A549 treated with GW870086 at 1 μM for 4 hours (cell line): ENCODE results near the gene DCAF15. TPM values are rescaled to one million over a fixed set of nuclear protein-coding genes. Genes with fewer than 3 reads are reported as not detected.

Source experiments
- total RNA-seq: library from RNA; stranded (reverse); fragments of 200-300 nt; extraction: Qiagen RNA extraction; gene quantifications from 5 replicates; pipeline ENCODE4 v1.2.3, GENCODE V29; 2022; ENCODE audit warnings: low read depth

DCAF15 gene
- 15.8 to 21.1 TPM (median 20.0 TPM) in 5 replicates for total RNA-seq

DNA sequence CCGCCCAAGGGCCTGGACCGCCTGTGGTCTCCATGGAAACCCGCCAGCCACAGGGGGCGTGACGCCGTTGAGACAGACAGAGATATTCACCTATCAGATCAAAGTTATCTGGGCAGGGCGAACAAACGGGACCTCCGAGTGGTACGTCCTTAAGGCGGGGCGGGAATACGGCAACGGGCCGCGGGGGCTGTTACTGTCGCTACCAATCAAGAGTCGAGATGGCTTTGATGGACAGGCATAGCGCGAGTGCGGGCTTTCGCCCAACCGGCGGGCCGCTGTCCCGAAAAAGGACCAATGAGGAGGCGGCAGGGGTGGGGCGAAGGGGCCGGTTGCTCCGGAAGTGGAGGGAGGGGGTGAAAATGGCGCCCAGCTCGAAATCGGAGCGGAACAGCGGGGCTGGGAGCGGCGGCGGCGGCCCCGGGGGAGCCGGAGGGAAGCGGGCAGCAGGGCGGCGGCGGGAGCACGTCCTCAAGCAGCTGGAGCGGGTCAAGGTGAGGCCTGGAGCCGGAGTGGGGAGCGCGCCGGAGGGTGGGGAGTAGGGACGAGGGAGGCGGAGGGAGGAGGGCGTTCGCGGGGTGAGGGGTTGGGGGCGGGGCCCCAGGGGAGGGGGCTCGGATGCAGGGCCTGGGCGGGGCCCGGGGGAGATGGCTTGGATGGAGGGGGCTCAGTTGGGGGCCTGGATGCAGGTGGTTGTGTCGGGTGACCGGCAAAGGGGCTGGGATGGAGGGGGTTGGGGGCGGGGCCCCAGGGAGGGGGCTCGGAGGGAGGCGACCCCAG is at the start of gene DCAF15:
DCAF15 (plus strand) TSS at position 356 of the 777 bp plus-strand sequence; CDS start at position 360, 4 bp downstream.

GRCh38 chr19:13905634-13906520 is 46.4 kb upstream of the DCAF15 start, which contains the start of the genes BRME1 and CC2D1A:
Gene BRME1, minus strand, starts transcription at chr19:13906117. Its CDS starts 1,225 bp downstream, at chr19:13904892.
Gene CC2D1A, plus strand, starts transcription at chr19:13906201. Its CDS starts 241 bp downstream, at chr19:13906442.

DNA sequence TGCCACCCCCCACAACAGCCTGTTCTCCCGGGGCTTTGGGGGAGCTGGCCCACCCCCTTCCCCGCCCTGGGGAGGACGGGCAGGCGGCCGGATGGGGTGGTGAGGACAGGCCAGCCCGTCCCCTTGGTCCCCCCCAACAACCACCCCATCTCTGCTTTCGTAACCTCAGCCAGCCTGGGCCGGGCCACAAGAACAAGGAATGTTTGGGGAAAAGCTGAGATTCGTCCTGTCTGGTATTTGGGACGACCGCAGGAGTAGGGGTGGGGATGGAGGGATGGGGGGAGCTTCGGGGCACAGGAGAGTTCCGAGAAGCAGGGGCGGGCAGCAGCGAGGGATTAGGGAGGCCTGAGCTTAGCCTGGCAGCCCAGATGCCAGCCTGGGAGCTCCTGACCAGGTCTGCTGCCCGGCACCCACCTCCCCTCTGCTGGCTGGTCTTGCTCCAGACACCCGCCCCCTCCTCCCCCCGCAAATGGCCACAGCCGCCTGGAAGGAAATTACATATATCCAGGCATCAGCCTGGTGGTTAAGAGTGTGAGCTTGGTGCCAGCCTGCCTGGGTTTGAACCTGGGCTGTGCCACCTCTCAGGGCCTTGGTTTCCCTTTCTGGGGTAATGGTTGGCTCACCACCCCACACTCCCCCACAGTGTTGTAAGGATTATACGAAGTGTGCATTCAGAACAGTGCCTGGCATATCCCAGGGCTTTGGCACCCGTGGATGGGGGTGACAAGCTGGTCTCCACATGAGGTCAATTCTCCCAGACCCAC is 13.8 kb upstream of the DCAF15 start, which contains the start of gene PODNL1:
PODNL1 (minus strand) TSS at position 117 of the 764 bp plus-strand sequence. CDS start 236 bp downstream, outside the sequence.

GRCh38 chr19:14006085-14006765 is 53.9 kb downstream of the DCAF15 start, which contains the start of gene RFX1:
Gene RFX1, minus strand, starts transcription at chr19:14006320. Its CDS starts 12,477 bp downstream, at chr19:13993843.

Other genes starting within 250 kb of the DCAF15 start
- gene MRI1, start 188.0 kb upstream of the DCAF15 start, total RNA-seq, result 9.3 to 13.9 TPM (median 12.6 TPM) in 5 replicates
- gene C19orf53, start 178.1 kb upstream of the DCAF15 start, total RNA-seq, result 141 to 229 TPM (median 199 TPM) in 5 replicates
- 2.7 to 4.5 TPM (median 4.0 TPM) in 5 replicates for gene ZSWIM4, start 157.1 kb upstream of the DCAF15 start, total RNA-seq
- gene NANOS3, start 75.4 kb upstream of the DCAF15 start, total RNA-seq, result 2.0 to 3.6 TPM (median 3.1 TPM) in 5 replicates
- 0.17 to 1.0 TPM (median 0.32 TPM) in 4 of 5 replicates, not detected in the other for gene BRME1, start 46.4 kb upstream of the DCAF15 start, total RNA-seq
- gene CC2D1A, start 46.3 kb upstream of the DCAF15 start, total RNA-seq, result 7.9 to 10.0 TPM (median 9.3 TPM) in 5 replicates
- 0.71 to 1.5 TPM (median 1.4 TPM) in 5 replicates for gene PODNL1, start 14.1 kb upstream of the DCAF15 start, total RNA-seq
- gene RFX1, start 53.8 kb downstream of the DCAF15 start, total RNA-seq, result 4.2 to 6.1 TPM (median 5.1 TPM) in 5 replicates
- gene RLN3, start 75.6 kb downstream of the DCAF15 start, total RNA-seq, result not detected in 5 replicates
- gene IL27RA, start 79.3 kb downstream of the DCAF15 start, total RNA-seq, result 8.3 to 10.3 TPM (median 9.6 TPM) in 5 replicates
- gene PALM3, start 109.6 kb downstream of the DCAF15 start, total RNA-seq, result 1.7 to 3.1 TPM (median 1.8 TPM) in 5 replicates
- gene MISP3, start 120.3 kb downstream of the DCAF15 start, total RNA-seq, result 2.3 to 4.2 TPM (median 3.9 TPM) in 5 replicates
- gene C19orf67, start 133.3 kb downstream of the DCAF15 start, total RNA-seq, result not detected in 5 replicates
- gene SAMD1, start 138.2 kb downstream of the DCAF15 start, total RNA-seq, result 28.6 to 41.4 TPM (median 36.4 TPM) in 5 replicates
- 28.1 to 36.6 TPM (median 32.7 TPM) in 5 replicates for gene PRKACA, start 165.3 kb downstream of the DCAF15 start, total RNA-seq
- 29.1 to 32.6 TPM (median 30.7 TPM) in 5 replicates for gene ASF1B, start 184.1 kb downstream of the DCAF15 start, total RNA-seq